Measurements from ENCODE around the gene DOCK3. TPM values are rescaled to one million over a fixed set of nuclear protein-coding genes. Genes with fewer than 3 reads are reported as not detected.

Gene DOCK3
- total and polyA plus RNA-seq, 2 donors (not counting 3 experiments of a cell fraction or from before 2014, with no cell fraction given): 0.08 to 0.13 TPM

DNA sequence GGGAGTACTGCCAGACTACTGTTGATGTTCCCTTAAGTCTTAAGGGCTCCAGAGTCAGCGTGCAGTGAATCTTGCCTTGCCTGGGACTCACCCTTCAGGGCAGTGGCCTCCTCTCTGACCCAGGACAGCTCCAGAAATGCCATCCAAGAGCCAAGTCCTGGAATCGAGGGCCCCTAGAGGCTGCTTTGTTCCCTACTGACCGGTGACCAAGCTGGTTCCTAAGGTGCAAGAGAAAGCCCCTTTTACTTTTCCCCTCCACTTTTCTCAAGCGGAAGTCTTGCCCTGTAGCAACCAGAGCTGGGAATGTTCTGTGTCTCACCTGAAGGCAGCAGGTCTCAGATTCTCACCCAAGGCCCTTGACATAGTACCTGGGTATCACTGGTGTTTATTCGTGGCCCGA is 238.0 kb downstream of the DOCK3 start:
- H3K4me3 ChIP-seq (replicated peaks in 1 of 3; ENCODE audit: insufficient read depth in 1 of 3, low read depth in 1 of 3, low read length in 3 of 3): no peak overlapping the region
- TF ChIP-seq MYC (IDR thresholded peaks at IDR 0.05; ENCODE audit: low read depth, low read length) (no peak), GATA2 (IDR thresholded peaks at IDR 0.05; ENCODE audit: insufficient read depth, insufficient read length, low read depth, low read length) (no peak), EZH2 (IDR thresholded peaks at IDR 0.05; ENCODE audit: borderline replicate concordance, low read depth, low read length, severe bottlenecking) (no peak), POLR2AphosphoS5 (IDR thresholded peaks at IDR 0.05; ENCODE audit: insufficient read depth, low read depth, low read length) (no peak), FOS (IDR thresholded peaks at IDR 0.05; ENCODE audit: borderline replicate concordance, insufficient read depth, low read length) (no peak), POLR2A (IDR thresholded peaks at IDR 0.05; ENCODE audit: low read depth, low read length) (no peak), JUN (IDR thresholded peaks at IDR 0.05; ENCODE audit: borderline replicate concordance, insufficient read depth, insufficient read length, low read depth) (no peak)
- TF ChIP-seq, protein P1, sequence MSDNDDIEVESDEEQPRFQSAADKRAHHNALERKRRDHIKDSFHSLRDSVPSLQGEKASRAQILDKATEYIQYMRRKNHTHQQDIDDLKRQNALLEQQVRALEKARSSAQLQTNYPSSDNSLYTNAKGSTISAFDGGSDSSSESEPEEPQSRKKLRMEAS (IDR thresholded peaks at IDR 0.05; ENCODE audit: insufficient read depth, insufficient read length): no peak
- TF ChIP-seq, protein P2, sequence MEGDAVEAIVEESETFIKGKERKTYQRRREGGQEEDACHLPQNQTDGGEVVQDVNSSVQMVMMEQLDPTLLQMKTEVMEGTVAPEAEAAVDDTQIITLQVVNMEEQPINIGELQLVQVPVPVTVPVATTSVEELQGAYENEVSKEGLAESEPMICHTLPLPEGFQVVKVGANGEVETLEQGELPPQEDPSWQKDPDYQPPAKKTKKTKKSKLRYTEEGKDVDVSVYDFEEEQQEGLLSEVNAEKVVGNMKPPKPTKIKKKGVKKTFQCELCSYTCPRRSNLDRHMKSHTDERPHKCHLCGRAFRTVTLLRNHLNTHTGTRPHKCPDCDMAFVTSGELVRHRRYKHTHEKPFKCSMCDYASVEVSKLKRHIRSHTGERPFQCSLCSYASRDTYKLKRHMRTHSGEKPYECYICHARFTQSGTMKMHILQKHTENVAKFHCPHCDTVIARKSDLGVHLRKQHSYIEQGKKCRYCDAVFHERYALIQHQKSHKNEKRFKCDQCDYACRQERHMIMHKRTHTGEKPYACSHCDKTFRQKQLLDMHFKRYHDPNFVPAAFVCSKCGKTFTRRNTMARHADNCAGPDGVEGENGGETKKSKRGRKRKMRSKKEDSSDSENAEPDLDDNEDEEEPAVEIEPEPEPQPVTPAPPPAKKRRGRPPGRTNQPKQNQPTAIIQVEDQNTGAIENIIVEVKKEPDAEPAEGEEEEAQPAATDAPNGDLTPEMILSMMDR (IDR thresholded peaks at IDR 0.05; ENCODE audit: extremely low read depth in 1 of 2, insufficient read depth in 1 of 2, low read depth in 1 of 2, low read length in 2 of 2): no peak
- CTCF ChIA-PET: no interaction called here
- H3K9me3 ChIP-seq (replicated peaks; ENCODE audit: control insufficient read depth, insufficient read depth, low read length): no peaks in the 10 kb centered on the region
- no peaks in the 10 kb centered on the region for H3K9me1 ChIP-seq (replicated peaks; ENCODE audit: control insufficient read depth, extremely low read depth, insufficient read depth, low read length)
- no TSS peak for BruUV-seq (replicated peaks)
- no peaks in the 10 kb centered on the region for H3K4me1 ChIP-seq (ENCODE audit: control insufficient read depth, extremely low read depth, insufficient read depth, low read length)
- H3K27ac ChIP-seq (ENCODE audit: insufficient read depth, low read depth, low read length): no peak overlapping the region
- intact Hi-C loops (cut with micrococcal nuclease) (no loop called here), dilution Hi-C loops (cut with MboI; ENCODE audit: extremely low pct_ligation_motif_present, low sequenced_read_pairs) (no loop called here)
- H3K36me3 ChIP-seq (ENCODE audit: control insufficient read depth in 2 of 2, extremely low read depth in 1 of 2, insufficient read depth in 2 of 2, low read length in 2 of 2): no peaks in the 10 kb centered on the region
- DNase-seq (ENCODE audit: low read depth, low spot score) (no peak), FAIRE-seq (no peak)
- POLR2A ChIA-PET: no interaction called here
- no peaks in the 10 kb centered on the region for H4K20me1 ChIP-seq (replicated peaks; ENCODE audit: control insufficient read depth, extremely low read depth, insufficient read depth, low read length)
- no peaks in the 10 kb centered on the region for H3K79me2 ChIP-seq (ENCODE audit: control insufficient read depth, insufficient read depth, low read length)
- H3K4me2 ChIP-seq (ENCODE audit: insufficient read depth, low read length): no peak overlapping the region
- no peak overlapping the region for H2AFZ ChIP-seq (ENCODE audit: low read depth, low read length)
- no peaks in the 10 kb centered on the region for H3K27me3 ChIP-seq (ENCODE audit: control insufficient read depth in 2 of 2, insufficient read depth in 2 of 2, low read length in 2 of 2)
- H3K9ac ChIP-seq (replicated peaks; ENCODE audit: extremely low read depth, insufficient read depth, low read length): no peak overlapping the region

Data from endothelial cell of umbilical vein (primary cell).